LHCN-M2 (cell line): ENCODE measurements around the gene PSME1. TPM values are rescaled to one million over a fixed set of nuclear protein-coding genes. Genes with fewer than 3 reads are reported as not detected.

Experiments used
- DNase-seq: peaks from one replicate; pipeline ENCODE4 v3.0.0-alpha.2; 2012; ENCODE audit warnings: low read depth
- total RNA-seq: library from RNA; depleted of rRNA; stranded (reverse); fragments of >200 nt; gene quantifications from 2 replicates; pipeline ENCODE4 v1.2.3, GENCODE V29; 2014

Gene PSME1
- total RNA-seq, 1 experiment from 2014 or later: 143 TPM

- no peak for DNase-seq
Measured at GRCh38 chr14:24171422-24172260, 35.6 kb downstream of the PSME1 start, which contains the start of gene REC8. Gene REC8, plus strand, starts transcription at chr14:24172080. Its CDS starts 473 bp downstream, at chr14:24172553.

GRCh38 chr14:24172261-24172860 lies 36.4 kb downstream of the PSME1 start:
- DNase-seq: no peak

DNA sequence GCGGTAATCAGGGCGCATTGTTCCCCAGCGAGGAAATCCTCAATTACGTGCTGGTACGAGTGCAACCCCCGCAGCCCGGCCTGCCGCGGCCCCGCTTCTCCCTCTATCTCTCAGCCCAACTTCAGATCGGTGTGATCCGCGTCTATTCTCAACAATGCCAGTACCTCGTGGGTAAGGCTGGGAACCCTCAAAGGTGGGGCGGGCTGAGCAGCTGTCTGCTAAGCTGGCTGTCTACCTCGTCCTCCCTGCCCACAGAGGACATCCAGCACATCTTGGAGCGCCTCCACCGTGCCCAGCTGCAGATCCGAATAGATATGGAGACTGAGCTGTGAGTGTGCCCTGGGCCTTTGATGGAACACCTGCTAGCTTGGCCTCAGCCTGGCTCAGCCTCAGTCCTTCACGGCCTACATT lies 36.9 kb downstream of the PSME1 start:
- DNase-seq: no peak

DNA sequence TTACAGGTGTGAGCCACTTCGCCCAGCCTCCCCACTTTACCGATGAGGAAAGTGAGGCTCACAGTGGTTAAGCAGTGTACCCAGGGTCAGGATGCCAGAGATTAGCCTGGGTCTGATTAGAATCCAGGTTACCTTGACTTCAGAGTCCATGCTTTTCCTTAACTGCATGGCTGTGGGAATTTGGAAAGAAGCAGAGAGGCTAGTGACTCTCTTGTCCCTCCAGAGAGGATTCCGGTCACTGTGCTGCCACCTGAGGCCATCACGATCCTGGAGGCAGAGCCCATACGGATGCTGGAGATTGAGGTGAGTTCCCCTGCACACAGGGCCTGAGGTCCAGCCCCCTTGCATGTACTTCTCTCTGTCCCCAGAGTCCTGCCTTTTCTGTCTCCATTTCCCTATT lies 40.6 kb downstream of the PSME1 start:
- no peak for DNase-seq

- DNase-seq: no peak
Measured at GRCh38 chr14:24177041-24177825, 41.2 kb downstream of the PSME1 start.

GRCh38 chr14:24177891-24178290 lies 41.9 kb downstream of the PSME1 start:
- no peak for DNase-seq

DNA sequence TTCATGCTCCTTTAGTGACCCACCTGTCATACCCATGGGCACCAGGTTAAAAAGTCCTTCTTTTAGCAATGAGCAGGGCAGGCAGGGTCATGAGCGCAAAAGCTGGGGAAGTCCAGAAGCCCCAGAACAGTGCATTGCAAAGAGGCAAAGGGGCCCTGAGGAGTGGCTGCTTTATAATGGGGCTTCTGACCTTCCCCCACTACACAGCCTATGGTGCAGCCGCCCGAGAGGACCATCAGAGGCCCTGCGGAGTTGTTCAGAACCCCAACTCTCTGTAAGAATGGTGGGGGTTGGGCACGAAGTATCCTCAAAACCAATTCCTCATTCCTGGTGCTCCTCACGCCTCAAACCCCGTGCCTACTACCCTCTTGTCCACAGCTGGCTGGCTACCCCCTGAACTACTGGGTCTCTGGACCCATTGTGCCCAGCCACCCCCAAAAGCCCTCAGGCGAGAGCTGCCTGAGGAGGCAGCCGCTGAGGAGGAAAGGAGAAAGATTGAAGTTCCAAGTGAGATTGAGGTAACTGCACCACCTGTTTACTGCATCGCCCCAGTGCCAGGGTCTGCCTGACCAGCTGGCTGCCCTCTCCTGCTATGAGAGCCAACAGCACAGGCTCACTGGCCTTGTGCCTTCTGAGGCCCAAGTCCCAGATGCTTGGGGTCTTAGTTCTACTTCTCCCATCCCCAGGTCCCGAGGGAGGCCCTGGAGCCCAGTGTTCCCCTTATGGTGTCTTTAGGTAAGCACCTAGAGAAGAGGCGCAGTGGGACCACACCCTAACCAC lies 42.6 kb downstream of the PSME1 start:
- DNase-seq: no peak

- DNase-seq: no peak
Measured at GRCh38 chr14:24179294-24179960, 43.4 kb downstream of the PSME1 start.

- peak; percentile 69 for DNase-seq
Measured at GRCh38 chr14:24179961-24180796, 44.2 kb downstream of the PSME1 start.

DNA sequence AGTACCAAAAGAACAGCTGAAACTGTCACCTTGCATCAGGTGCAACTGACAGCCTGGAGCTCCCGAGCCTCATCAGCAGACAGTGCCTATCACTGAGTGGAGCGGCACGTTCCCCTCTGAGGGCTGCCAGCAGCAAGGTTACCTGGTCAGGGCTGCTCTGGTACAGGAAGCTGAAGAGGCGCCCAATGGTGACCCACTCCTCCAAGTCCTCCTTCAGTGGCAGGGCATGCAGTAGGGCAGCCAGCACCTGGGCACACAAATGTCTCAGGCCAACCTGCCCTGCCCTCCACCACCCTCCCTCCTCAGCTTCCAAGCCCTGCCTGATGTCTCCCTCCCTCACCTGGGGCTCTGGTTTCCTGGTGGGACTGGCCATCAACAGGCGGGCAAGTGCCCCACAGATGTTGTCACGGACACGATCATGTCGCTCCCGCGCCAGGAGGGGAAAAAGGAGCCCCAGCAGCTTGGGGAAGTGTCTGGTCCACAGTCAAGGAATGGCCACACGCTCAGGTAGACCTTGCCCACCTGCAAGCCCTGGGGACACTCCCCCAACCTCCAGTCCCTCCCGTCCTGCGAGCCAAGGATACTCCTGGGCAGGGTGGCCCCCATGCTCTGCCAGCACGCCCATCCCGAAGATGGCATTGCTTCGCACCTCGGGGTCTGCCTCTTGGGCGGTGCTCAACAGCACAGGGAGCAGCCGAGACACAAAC lies 45.5 kb downstream of the PSME1 start:
- DNase-seq: no peak

GRCh38 chr14:24182110-24182882 lies 46.3 kb downstream of the PSME1 start:
- DNase-seq: no peak

DNA sequence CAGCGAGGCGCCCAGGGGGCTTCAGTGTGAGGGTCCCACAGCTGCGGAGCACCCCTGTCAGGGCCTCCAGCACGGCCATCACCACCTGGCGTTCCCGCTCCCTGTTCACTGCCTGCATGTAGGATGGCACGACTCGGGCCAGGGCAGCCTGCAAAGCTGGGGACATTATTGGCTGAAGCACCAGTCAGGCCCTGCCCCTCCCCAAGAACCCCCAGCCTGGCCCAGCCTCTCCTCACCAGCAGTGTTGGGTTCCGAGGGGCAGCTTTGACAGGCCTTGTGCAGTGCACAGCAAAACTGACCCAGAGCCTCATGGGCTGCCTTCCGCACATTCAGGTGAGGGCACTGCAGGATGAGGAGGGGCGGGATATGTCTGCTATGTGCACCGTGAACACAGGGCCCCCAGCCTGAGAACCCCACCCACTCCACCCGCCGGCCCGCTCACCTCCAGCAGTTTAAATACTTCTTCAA lies 47.1 kb downstream of the PSME1 start:
- no peak for DNase-seq

DNA sequence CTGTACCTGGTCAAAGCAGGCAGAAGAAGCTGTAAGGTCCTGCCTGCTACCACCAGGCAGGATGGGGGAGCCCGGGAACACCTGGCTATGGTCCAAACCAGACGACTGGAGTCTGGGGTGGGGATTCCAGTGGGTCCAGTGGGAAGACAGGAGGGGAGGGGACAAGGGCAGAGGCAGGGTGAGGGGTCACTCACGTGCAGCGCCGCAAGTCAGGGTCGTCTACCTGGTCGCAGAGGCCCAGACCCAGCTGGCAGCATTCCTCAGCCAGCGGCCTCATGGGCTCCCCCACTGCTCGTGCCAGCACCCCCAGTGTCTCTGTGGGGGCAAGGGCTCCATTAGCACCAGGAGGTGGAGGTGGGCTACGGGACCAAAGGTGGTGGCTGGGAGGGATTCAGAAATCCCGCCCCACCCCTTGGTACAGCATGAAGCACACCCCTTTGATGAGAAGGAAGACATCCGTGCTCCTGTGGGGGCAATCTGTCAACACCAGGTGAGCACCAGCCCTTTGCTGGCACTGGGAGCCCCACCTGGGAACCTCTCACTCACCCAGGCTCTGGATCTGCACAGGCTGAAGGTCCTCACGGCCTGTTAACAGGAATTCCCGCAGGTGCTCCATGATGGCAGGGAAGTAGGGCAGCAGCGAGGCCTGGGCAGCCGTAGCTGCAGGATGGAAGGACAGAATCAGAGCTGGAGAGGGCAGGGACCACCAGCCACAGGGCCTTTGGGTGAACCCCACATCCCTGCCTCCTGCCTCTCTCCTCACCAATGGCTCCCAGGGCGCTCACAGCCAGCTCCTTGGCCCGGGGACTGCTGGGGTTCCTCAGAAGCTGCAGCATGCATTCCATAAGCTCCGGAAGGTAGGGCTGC lies 48.3 kb downstream of the PSME1 start:
- DNase-seq: no peak

DNA sequence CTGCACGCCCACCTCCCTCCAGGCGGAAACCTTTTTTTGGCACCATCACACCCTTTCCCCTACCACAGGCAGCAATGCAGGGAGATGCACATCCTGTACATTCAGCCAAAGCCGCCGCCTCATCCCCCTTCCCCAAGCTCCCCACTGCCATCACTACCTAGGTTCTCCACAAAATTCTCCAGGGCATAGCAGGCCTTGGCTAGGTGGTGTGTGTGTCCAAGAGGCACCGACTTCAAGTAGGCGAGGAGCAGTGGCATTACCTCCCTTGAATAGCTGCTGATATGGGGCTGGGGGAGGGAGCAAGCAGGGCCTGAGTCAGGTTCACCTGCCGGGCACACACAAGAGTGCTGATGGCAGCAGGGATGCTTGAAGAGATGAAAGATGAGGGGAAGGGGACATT lies 49.0 kb downstream of the PSME1 start:
- no peak for DNase-seq

DNA sequence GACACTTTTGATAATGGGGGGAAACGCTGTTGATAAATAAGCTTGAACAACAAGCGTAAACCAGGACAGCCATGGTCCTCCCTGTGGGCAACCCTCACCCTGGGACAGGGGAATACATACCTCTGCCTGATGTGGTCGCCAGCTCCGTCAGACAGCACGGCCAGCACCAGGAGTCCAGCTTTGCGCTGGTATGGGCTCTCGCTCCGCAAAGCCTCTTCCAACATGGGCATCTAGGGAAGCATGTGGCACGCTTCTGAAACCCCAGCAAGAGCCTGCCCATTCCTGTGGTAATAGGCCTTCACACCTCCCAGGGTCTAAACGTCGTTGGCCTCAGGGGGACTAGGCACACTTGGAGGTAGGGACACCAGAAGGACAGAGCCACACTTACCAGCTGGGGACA lies 49.7 kb downstream of the PSME1 start:
- DNase-seq: no peak

DNA sequence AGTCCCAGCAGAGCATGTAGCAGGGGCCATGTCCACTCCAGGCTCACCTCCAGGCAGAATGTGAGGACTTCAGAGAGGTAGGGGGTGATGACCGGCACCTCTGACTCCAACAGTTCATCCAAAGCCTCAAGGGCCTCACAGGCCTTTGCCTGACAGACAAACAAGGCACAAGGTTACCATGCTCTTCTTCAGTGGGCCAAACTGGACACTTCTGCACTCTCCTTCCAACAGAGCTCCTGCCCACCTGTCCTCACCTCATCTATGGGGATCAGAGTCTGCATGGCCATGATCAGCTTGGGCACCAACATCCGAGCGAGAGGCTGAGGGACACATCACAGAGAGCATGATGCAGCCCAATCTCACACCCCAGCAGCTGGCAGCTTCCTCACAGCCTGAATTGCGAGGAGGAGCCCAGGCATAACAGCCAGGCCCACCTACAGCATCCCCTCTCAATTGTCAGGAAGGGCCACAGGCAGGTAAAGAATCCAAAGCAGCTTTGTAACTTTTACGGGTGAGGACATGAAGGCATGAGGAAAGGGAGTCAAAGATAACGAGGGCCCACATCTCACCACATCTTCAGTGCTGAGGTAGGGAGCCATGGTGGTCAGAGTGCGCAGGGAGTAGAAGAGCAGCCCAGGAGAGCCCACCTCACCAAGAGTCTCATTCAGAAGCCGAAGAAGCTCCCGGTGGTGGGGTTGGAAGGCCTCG lies 51.0 kb downstream of the PSME1 start:
- DNase-seq: no peak

GRCh38 chr14:24187539-24187915 lies 51.5 kb downstream of the PSME1 start:
- no peak for DNase-seq
